GM12878 (cell line): ENCODE data around the gene SLC2A2.

Experiments
- HDAC2 ChIP-seq: fragments of 200-600 bp; sonication (generic); IDR thresholded peaks from 2 replicates; pipeline ENCODE4 v1.6.1; 2017
- TF ChIP-seq, protein P1 (sequence below), 3 experiments: IDR thresholded peaks in 2 of 3; conservative IDR thresholded peaks in 1 of 3; 2 replicates each; pipeline ENCODE4 v1.5.1; 2011; ENCODE audit warnings: low read depth in 3 of 3, low read length in 3 of 3, mild to moderate bottlenecking in 3 of 3, control low read depth in 2 of 3, moderate library complexity in 2 of 3, inconsistent platforms in 1 of 3, mixed read lengths in 1 of 3; ENCODE audit not compliant: control insufficient read depth in 2 of 3, insufficient read depth in 1 of 3; ENCODE audit errors: extremely low read depth in 1 of 3
- TF ChIP-seq, protein P2 (sequence below): IDR thresholded peaks from 2 replicates; pipeline ENCODE4 v1.6.1; 2012; ENCODE audit warnings: low read depth, low read length, improper control_type of control experiment
- TF ChIP-seq, protein P3 (sequence below): fragments of 450-650 bp; IDR thresholded peaks from 2 replicates; pipeline ENCODE4 v1.6.1; 2017; ENCODE audit warnings: mild to moderate bottlenecking, moderate library complexity
- TF ChIP-seq, protein P4 (sequence below): fragments of 150-350 bp; IDR thresholded peaks from 2 replicates; pipeline ENCODE4 v1.6.1; 2016; ENCODE audit warnings: low read depth, low read length
- TF ChIP-seq, protein P5 (sequence below): fragments of 450-650 bp; IDR thresholded peaks from 2 replicates; pipeline ENCODE4 v1.6.1; 2018; ENCODE audit warnings: borderline replicate concordance, mild to moderate bottlenecking; ENCODE audit not compliant: partially characterized antibody

DNA sequence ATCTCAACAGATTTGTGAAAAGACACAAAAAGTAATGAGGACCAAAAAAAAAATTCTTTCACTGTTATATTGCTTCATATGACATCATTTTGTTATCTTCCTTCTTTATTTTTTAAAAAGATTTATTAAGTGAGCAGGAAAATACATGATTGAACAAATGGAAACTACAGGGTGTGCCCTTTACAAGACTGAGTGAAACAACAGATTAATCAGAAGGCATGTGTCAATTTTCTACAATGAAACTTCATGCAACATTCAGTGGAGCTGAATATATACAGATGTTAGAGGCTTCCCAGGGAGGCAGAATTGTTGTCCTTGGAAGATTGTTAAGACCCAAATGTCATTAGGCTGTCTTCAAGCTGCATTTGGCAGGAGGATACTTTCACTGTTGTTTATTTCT, 28.4 kb upstream of the SLC2A2 start:
- TF ChIP-seq, protein P1, sequence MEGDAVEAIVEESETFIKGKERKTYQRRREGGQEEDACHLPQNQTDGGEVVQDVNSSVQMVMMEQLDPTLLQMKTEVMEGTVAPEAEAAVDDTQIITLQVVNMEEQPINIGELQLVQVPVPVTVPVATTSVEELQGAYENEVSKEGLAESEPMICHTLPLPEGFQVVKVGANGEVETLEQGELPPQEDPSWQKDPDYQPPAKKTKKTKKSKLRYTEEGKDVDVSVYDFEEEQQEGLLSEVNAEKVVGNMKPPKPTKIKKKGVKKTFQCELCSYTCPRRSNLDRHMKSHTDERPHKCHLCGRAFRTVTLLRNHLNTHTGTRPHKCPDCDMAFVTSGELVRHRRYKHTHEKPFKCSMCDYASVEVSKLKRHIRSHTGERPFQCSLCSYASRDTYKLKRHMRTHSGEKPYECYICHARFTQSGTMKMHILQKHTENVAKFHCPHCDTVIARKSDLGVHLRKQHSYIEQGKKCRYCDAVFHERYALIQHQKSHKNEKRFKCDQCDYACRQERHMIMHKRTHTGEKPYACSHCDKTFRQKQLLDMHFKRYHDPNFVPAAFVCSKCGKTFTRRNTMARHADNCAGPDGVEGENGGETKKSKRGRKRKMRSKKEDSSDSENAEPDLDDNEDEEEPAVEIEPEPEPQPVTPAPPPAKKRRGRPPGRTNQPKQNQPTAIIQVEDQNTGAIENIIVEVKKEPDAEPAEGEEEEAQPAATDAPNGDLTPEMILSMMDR (IDR thresholded peaks at IDR 0.05 in 2 of 3, conservative IDR thresholded peaks at IDR 0.05 in 1 of 3; ENCODE audit: control insufficient read depth in 2 of 3, extremely low read depth in 1 of 3, insufficient read depth in 1 of 3, low read depth in 3 of 3, low read length in 3 of 3): no peak
- TF ChIP-seq, protein P2, sequence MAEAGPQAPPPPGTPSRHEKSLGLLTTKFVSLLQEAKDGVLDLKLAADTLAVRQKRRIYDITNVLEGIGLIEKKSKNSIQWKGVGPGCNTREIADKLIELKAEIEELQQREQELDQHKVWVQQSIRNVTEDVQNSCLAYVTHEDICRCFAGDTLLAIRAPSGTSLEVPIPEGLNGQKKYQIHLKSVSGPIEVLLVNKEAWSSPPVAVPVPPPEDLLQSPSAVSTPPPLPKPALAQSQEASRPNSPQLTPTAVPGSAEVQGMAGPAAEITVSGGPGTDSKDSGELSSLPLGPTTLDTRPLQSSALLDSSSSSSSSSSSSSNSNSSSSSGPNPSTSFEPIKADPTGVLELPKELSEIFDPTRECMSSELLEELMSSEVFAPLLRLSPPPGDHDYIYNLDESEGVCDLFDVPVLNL: no peak
- TF ChIP-seq, protein P3, sequence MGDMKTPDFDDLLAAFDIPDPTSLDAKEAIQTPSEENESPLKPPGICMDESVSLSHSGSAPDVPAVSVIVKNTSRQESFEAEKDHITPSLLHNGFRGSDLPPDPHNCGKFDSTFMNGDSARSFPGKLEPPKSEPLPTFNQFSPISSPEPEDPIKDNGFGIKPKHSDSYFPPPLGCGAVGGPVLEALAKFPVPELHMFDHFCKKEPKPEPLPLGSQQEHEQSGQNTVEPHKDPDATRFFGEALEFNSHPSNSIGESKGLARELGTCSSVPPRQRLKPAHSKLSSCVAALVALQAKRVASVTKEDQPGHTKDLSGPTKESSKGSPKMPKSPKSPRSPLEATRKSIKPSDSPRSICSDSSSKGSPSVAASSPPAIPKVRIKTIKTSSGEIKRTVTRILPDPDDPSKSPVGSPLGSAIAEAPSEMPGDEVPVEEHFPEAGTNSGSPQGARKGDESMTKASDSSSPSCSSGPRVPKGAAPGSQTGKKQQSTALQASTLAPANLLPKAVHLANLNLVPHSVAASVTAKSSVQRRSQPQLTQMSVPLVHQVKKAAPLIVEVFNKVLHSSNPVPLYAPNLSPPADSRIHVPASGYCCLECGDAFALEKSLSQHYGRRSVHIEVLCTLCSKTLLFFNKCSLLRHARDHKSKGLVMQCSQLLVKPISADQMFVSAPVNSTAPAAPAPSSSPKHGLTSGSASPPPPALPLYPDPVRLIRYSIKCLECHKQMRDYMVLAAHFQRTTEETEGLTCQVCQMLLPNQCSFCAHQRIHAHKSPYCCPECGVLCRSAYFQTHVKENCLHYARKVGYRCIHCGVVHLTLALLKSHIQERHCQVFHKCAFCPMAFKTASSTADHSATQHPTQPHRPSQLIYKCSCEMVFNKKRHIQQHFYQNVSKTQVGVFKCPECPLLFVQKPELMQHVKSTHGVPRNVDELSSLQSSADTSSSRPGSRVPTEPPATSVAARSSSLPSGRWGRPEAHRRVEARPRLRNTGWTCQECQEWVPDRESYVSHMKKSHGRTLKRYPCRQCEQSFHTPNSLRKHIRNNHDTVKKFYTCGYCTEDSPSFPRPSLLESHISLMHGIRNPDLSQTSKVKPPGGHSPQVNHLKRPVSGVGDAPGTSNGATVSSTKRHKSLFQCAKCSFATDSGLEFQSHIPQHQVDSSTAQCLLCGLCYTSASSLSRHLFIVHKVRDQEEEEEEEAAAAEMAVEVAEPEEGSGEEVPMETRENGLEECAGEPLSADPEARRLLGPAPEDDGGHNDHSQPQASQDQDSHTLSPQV: no peak
- TF ChIP-seq, protein P4, sequence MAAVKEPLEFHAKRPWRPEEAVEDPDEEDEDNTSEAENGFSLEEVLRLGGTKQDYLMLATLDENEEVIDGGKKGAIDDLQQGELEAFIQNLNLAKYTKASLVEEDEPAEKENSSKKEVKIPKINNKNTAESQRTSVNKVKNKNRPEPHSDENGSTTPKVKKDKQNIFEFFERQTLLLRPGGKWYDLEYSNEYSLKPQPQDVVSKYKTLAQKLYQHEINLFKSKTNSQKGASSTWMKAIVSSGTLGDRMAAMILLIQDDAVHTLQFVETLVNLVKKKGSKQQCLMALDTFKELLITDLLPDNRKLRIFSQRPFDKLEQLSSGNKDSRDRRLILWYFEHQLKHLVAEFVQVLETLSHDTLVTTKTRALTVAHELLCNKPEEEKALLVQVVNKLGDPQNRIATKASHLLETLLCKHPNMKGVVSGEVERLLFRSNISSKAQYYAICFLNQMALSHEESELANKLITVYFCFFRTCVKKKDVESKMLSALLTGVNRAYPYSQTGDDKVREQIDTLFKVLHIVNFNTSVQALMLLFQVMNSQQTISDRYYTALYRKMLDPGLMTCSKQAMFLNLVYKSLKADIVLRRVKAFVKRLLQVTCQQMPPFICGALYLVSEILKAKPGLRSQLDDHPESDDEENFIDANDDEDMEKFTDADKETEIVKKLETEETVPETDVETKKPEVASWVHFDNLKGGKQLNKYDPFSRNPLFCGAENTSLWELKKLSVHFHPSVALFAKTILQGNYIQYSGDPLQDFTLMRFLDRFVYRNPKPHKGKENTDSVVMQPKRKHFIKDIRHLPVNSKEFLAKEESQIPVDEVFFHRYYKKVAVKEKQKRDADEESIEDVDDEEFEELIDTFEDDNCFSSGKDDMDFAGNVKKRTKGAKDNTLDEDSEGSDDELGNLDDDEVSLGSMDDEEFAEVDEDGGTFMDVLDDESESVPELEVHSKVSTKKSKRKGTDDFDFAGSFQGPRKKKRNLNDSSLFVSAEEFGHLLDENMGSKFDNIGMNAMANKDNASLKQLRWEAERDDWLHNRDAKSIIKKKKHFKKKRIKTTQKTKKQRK: no peak
- TF ChIP-seq, protein P5, sequence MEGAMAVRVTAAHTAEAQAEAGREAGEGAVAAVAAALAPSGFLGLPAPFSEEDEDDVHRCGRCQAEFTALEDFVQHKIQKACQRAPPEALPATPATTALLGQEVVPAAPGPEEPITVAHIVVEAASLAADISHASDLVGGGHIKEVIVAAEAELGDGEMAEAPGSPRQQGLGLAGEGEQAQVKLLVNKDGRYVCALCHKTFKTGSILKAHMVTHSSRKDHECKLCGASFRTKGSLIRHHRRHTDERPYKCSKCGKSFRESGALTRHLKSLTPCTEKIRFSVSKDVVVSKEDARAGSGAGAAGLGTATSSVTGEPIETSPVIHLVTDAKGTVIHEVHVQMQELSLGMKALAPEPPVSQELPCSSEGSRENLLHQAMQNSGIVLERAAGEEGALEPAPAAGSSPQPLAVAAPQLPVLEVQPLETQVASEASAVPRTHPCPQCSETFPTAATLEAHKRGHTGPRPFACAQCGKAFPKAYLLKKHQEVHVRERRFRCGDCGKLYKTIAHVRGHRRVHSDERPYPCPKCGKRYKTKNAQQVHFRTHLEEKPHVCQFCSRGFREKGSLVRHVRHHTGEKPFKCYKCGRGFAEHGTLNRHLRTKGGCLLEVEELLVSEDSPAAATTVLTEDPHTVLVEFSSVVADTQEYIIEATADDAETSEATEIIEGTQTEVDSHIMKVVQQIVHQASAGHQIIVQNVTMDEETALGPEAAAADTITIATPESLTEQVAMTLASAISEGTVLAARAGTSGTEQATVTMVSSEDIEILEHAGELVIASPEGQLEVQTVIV: no peak
- no peak for TF ChIP-seq HDAC2
